Measurements from ENCODE around the gene TWNK. TPM values are rescaled to one million over a fixed set of nuclear protein-coding genes. Genes with fewer than 3 reads are reported as not detected.

TWNK gene
- polyA plus RNA-seq, 2 of the 4 experiments (the other 2 are of a cell fraction) = 21.1 to 34.7 TPM

DNA sequence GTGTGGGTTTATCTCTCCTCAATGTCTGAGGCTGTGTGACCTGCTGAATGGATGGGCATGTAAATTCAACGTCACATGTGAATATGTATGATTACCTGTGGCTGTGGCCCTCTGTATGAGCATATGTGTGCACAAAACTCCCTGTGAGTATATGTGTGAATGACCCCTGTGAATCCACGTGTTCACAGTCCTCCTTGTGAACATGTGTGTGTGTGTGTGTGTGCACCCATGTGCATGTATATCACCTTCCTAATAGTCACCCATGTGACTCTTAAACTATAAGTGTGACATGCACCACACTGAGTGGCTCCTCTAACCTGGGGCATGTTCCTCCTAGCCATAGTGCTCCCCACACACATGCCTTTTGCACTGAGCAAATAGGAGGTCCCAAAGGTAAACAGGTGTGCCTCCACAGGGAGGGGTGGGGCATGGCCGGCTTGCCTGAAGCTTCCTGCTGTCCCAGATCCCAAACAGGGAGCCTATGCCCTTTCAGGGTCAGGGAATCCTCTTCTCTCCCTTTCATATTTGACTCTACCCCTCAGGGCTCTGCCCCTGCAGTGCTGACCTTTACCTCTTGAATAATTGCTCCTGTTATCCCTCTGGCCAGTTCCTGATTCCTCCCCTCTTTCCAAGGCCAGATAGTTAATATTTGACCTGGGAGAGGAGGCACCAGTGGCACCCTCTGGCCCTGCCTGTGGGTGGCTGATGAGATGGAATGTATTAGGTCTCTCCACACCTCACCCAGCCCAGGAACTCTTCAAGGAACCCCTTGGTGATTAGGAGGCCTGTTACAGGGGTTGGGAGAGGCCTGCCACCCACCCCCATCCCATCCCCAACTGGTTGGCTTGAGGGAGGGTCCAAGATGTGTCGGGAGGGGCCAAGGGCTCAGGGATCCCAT is 16.2 kb upstream of the TWNK start:
- ChIA-PET POLR2A (no interaction called here), CTCF (interaction anchor here (0.5 to 6.6 kb wide), 5 partner anchors 13 to 81 kb away, joined by 3 to 33 read pairs (median 3); no protein-coding TSS in a partner anchor)
- FAIRE-seq (peak; percentile 32), DNase-seq (ENCODE audit: low read depth in 1 of 2, low spot score in 1 of 2) (peak; percentile 48 to 65), ATAC-seq (peak; percentile 50 to 63)
- peak overlapping the region; percentile 58 to 88; a peak in 4 of 6 replicates for H3K27ac ChIP-seq
- TF ChIP-seq, protein P1, sequence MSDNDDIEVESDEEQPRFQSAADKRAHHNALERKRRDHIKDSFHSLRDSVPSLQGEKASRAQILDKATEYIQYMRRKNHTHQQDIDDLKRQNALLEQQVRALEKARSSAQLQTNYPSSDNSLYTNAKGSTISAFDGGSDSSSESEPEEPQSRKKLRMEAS (IDR thresholded peaks at IDR 0.05) = 0 out of 2 replicates have a peak, but pooled peaks have one; percentile 23
- TF ChIP-seq, protein P2, sequence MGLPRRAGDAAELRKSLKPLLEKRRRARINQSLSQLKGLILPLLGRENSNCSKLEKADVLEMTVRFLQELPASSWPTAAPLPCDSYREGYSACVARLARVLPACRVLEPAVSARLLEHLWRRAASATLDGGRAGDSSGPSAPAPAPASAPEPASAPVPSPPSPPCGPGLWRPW (IDR thresholded peaks at IDR 0.05) = no peak
- 33% methylated on average over 4 of the region's 4 CpGs for WGBS (ENCODE audit: missing lambda C conversion rate)
- H3K9me3 ChIP-seq = no peaks in the 10 kb centered on the region
- peaks cover 34% of the 10 kb centered on the region for H3K4me1 ChIP-seq
- no peak overlapping the region for H3K4me3 ChIP-seq
- H3K4me2 ChIP-seq = peak overlapping the region; percentile 98

DNA sequence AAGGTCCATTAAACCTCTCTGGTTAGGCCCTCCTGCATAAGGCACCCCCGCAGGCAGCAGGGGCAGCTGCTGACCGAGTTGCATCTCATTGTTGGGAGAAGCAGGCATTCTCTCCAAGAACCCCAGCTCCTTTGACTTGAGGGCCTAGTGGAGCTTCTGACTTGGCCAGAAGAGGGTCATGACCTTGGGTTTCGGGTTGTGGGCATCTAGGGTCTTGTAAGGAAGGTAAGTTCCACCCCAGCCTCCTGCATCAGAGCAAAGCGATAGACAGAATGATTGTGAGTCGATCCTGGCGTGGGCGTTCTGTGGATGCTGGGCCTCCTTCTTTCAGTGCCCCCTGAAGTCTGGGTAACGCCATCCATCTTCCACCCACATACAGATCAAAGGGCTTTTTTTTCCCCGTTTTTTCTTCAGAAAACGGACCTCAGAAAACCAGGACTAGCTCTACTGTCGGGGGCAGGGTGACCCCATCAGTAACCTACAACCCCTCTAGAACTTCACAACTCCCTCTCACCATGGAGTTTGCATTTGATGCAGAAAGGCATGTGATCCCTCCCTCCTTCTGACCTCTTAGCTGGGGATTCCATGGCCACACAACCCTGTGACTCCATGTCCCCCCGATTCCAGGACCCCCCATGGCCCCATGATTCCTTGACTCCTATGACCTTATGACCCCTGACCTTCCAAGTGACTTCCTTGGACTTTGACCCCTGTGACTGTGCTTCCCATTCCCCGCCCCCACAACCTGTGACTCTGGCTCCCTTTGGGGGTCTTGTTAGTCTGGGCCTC is 15.0 kb upstream of the TWNK start:
- peak overlapping the region; percentile 98 for H3K4me2 ChIP-seq
- 77% methylated on average over 13 of the region's 13 CpGs for WGBS (ENCODE audit: missing lambda C conversion rate)
- H3K4me1 ChIP-seq = peaks cover 34% of the 10 kb centered on the region
- POLR2A ChIA-PET = no interaction called here
- no peak overlapping the region for H3K4me3 ChIP-seq
- H3K9me3 ChIP-seq = no peaks in the 10 kb centered on the region
- H3K27ac ChIP-seq = peak overlapping the region in 1 of 2 experiments; percentile 88; a peak in 4 of 6 replicates
- DNase-seq (ENCODE audit: low read depth in 1 of 2, low spot score in 1 of 2) = no peak
- no peak for ATAC-seq
- FAIRE-seq = no peak
- TF ChIP-seq MAFK (IDR thresholded peaks at IDR 0.05; ENCODE audit: partially characterized antibody) (no peak), BHLHE40 (IDR thresholded peaks at IDR 0.05; ENCODE audit: low read depth, low read length) (no peak), ZC3H11A (IDR thresholded peaks at IDR 0.05) (no peak), RCOR1 (IDR thresholded peaks at IDR 0.05; ENCODE audit: low read depth, low read length) (no peak), MYC (IDR thresholded peaks at IDR 0.05; ENCODE audit: borderline replicate concordance, low read length) (no peak), KDM1A (IDR thresholded peaks at IDR 0.05; ENCODE audit: low read depth) (no peak), ZFP36 (IDR thresholded peaks at IDR 0.05; ENCODE audit: borderline replicate concordance, partially characterized antibody) (no peak), NFE2L2 (conservative IDR thresholded peaks at IDR 0.05; ENCODE audit: low read length) (no peak), CEBPB (IDR thresholded peaks at IDR 0.05) (no peak), POLR2A (IDR thresholded peaks at IDR 0.05; ENCODE audit: low read length) (no peak), POLR2AphosphoS2 (conservative IDR thresholded peaks at IDR 0.05; ENCODE audit: low read length) (no peak), SREBF2 (IDR thresholded peaks at IDR 0.05) (no peak), JUNB (IDR thresholded peaks at IDR 0.05) (no peak), CHD4 (IDR thresholded peaks at IDR 0.05; ENCODE audit: borderline replicate concordance) (no peak), EHMT2 (IDR thresholded peaks at IDR 0.05; ENCODE audit: low read depth) (no peak), FOSB (CRISPR knock-in tag; IDR thresholded peaks at IDR 0.05) (no peak), NPAS2 (CRISPR knock-in tag; IDR thresholded peaks at IDR 0.05; ENCODE audit: borderline replicate concordance) (no peak)
- TF ChIP-seq, protein P3, sequence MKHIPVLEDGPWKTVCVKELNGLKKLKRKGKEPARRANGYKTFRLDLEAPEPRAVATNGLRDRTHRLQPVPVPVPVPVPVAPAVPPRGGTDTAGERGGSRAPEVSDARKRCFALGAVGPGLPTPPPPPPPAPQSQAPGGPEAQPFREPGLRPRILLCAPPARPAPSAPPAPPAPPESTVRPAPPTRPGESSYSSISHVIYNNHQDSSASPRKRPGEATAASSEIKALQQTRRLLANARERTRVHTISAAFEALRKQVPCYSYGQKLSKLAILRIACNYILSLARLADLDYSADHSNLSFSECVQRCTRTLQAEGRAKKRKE (CRISPR knock-in tag; IDR thresholded peaks at IDR 0.05; ENCODE audit: low read depth) = no peak
- TF ChIP-seq, protein P4, sequence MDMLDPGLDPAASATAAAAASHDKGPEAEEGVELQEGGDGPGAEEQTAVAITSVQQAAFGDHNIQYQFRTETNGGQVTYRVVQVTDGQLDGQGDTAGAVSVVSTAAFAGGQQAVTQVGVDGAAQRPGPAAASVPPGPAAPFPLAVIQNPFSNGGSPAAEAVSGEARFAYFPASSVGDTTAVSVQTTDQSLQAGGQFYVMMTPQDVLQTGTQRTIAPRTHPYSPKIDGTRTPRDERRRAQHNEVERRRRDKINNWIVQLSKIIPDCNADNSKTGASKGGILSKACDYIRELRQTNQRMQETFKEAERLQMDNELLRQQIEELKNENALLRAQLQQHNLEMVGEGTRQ (IDR thresholded peaks at IDR 0.05) = no peak
- CTCF ChIA-PET = interaction anchor here (0.5 to 6.6 kb wide), 9 partner anchors 9 to 80 kb away, joined by 3 to 33 read pairs (median 4); partner anchors contain the start of gene LZTS2

Measured in A549 (cell line).